ENCODE data around the gene PPFIBP1. TPM values are rescaled to one million over a fixed set of nuclear protein-coding genes. Genes with fewer than 3 reads are reported as not detected.

PPFIBP1 gene
- total and polyA plus RNA-seq, 2 donors from 2014 or later (not counting 2 experiments from before 2014, with no cell fraction given) = 14.2 to 92.1 TPM

Other genes with a start within 250 kb of the PPFIBP1 start
- 102 and 113 TPM in 2 replicates for gene BMAL2, start 191.4 kb upstream of the PPFIBP1 start, total RNA-seq
- 20.4 and 26.6 TPM in 2 replicates for gene BMAL2, start 191.4 kb upstream of the PPFIBP1 start, polyA plus RNA-seq
- 0.75 and 1.3 TPM in 2 replicates for gene SMCO2, start 77.5 kb upstream of the PPFIBP1 start, total RNA-seq
- gene SMCO2, start 77.5 kb upstream of the PPFIBP1 start, polyA plus RNA-seq = 1.1 TPM in 2 replicates
- 3.4 TPM in 2 replicates for gene REP15, start 172.2 kb downstream of the PPFIBP1 start, total RNA-seq
- 2.5 and 2.9 TPM in 2 replicates for gene REP15, start 172.2 kb downstream of the PPFIBP1 start, polyA plus RNA-seq
- gene MRPS35, start 186.6 kb downstream of the PPFIBP1 start, total RNA-seq = 62.6 and 68.9 TPM in 2 replicates
- 45.9 and 53.7 TPM in 2 replicates for gene MRPS35, start 186.6 kb downstream of the PPFIBP1 start, polyA plus RNA-seq